KOPT-K1 (cell line): Measurements from ENCODE around the gene KRT4.

Source experiments
- H3K27ac ChIP-seq: fragments of 200-600 bp; sonication (generic); 2 replicates; pipeline ENCODE4 v1.5.1; 2016; ENCODE audit warnings: antibody characterized with exemption, mild to moderate bottlenecking, low read depth, low read length; ENCODE audit not compliant: poor library complexity, severe bottlenecking
- H3K36me3 ChIP-seq: fragments of 200-600 bp; sonication (generic); 2 replicates; pipeline ENCODE4 v1.5.1; 2017; ENCODE audit warnings: antibody characterized with exemption, mild to moderate bottlenecking, low read length, moderate library complexity; ENCODE audit not compliant: insufficient read depth
- H3K9me3 ChIP-seq: fragments of 200-600 bp; sonication (generic); 2 replicates; pipeline ENCODE4 v1.5.1; 2017; ENCODE audit warnings: antibody characterized with exemption, low read length, mild to moderate bottlenecking; ENCODE audit not compliant: insufficient read depth, poor library complexity, severe bottlenecking

The KRT4 gene

DNA sequence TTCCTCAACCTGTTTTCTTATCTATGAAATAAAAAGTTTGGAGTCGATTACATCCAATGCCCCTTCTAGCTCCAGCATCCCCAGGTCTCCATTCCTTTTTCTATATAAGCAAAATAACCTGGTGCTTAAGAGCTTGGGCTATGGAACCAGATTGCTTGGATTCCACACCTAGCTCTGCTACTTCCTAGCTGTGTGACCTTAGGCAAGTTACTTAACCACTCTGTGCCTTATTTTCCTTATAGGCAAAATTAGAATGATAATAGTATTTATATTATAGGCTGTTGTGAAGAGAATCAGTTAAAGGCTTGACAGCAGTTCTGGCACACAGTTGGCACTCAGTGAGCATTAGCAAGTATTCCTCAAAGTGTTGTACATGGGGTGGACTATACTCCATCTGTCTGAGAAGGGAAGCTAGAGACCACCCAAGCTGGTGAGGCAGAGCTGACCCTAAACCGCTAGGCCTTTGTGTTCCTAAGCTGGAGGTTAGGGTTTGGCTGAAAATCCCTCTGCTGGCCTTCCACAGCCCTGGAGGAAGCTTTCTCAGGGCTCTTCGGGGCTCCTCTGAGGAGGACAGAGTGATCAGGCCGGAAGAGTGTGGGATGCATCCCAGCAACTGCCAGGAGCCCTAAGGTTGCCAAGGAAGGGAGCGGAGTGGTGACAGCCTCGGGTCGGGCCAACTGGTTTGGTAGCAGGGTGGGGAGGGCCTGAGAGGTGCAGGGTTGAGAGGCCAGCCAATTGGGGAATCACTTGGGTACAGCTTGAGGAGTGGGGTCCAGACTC lies 6.0 kb upstream of the KRT4 start:
- Histone ChIP-seq H3K36me3 (no peaks in the 10 kb centered on the region), H3K9me3 (no peaks in the 10 kb centered on the region), H3K27ac (no peak overlapping the region)

DNA sequence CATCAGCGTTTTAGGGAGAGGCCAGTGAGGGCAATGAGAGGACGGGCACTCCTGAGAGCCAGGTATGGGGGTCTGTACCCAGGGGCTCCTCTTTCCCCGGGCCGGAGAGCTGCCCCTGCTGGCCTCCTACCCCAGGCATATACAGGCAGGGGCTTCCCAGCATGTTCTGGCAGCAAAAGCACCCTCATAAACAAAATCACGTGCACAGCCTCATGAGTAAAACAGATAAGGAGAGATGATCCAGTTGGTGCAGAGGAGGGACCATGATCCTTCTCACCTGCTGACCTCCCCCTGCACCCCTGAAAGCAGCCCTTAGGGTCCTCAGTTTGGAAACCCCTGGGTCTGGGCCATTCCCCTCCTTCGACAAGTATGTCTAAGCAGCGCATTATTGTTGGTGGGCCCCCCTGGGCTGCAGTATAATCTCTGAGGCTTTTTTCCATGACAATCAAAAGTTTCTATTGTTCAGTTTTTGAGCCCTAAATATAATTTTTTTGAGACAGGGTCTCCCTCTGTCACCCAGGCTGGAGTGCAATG lies 5.0 kb upstream of the KRT4 start:
- no peaks in the 10 kb centered on the region for H3K9me3 ChIP-seq
- H3K27ac ChIP-seq = no peak overlapping the region
- no peaks in the 10 kb centered on the region for H3K36me3 ChIP-seq

DNA sequence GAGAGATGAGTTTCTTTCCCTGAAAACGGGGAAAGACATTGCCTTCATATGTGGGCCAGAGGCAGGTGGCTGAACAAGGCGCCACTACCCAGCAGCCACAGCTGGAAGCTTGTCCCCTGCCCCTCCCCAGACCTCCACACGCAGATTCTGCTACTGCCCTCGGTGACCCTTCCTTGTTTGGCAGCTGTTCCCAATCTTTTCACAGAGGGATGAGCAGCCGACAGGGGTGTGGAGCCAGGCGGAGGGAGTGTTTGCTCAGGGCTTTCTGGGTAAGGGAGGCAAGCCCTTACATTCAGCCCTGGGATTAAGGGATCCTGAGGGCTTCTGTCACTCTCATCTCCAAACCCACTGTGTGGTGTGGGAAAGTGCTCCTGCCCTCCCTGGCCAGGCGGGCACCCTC lies 4.5 kb upstream of the KRT4 start:
- no peak overlapping the region for H3K27ac ChIP-seq
- H3K9me3 ChIP-seq = no peaks in the 10 kb centered on the region
- H3K36me3 ChIP-seq = no peaks in the 10 kb centered on the region

DNA sequence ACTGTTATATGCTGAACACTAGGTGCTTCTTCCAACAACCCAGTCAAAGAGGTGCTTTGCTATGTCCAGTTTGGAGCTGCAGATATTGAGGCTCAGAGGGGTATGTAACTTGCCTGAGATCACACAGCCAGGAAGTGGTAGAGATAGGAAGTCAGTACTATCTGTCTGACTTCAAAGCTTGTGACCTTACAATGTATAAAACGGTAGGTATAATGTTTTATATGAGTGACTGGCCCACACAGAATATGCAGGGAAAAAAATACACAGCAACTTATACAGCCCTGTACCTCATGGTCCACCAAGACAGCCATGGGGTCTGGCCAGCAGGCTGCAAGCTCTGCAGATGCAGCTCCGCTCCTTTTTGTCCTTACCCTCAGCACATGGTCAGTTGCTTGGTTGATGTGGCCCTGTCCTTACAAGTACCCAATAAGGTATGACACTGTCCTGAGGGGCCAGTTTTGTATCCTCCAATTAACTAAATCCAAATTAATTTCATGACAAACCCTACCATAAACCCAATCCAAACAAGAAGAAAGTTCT lies 3.9 kb upstream of the KRT4 start:
- no peaks in the 10 kb centered on the region for H3K9me3 ChIP-seq
- H3K27ac ChIP-seq = no peak overlapping the region

DNA sequence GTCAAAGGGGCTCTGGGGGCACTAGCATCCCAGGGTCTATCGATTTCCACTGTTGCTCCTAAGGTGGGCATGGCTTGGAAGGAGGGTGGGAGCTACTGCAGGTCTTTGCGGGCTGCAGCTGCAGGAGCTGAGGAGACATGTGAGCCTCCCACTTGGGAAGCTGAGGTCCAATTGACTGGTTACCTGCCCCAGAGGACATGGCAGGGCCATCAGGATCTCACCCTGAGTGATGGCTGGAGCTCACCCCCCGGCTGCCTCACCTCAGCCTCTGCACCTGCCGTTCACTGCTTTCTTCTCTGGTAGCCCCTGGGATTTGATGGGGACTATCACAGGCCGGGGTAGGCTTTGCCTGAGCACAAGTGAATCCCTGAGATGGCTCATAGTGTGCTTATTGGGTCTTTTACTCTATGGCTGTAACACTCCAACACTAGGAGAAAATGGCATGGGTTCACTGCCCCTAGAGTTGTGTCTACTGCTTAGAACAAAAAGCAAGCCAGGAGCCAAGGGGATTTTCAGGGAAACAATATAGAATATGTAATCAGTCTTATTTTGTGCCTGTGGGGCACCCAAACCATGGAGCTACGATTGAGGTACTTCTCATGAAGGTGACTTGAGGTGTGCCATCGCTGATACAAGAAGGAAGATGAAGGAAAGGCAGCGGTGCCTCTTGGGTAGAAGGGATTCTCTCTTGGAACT lies 3.2 kb upstream of the KRT4 start:
- no peaks in the 10 kb centered on the region for H3K9me3 ChIP-seq
- no peaks in the 10 kb centered on the region for H3K36me3 ChIP-seq
- H3K27ac ChIP-seq = no peak overlapping the region

More for the DNA sequence above, 3.9 kb upstream of the KRT4 start:
- H3K36me3 ChIP-seq = no peaks in the 10 kb centered on the region

DNA sequence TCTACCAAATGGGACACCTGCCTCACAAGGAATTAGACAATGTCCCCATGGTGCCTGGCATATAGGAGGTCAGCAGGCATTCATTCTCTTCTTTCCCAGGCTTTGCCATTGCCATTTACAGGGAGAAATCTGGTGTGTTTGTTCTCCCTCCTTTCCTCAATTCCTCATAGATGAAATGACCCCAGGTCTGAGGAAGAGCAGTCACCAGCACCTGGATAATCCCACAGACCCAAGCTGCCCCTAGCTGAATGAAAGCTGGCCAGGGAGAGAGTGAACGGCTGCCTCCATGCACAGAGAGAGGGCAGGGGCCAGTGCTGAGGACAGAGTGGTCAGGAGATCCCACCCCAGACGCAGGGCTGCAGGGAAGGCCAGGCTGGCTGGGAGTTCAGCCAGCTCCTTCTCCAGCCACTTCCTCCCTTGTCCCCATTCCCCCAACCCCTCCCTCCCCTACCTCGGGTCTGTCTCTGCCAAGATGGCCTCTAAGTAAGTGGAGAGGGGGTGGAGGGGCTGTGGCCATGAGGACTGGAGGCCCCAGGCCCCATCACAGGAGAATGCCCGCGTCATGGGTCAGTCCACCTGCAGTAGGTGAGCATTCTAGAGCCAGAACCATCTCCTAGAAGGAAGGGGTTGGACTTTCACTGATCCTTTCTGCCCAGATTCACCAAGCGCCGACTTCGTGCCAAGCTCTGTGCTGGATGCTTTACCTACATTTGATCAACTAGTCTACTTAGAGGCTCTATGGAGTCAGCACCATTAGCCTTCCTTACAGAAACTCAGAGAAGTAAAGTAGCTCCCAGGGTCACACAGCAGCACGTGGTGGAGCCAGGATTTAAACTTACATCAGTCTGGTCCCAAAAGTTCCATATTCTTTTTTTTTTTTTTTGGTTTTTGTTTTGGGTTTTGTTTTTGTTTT lies 2.0 kb upstream of the KRT4 start:
- Histone ChIP-seq H3K36me3 (no peaks in the 10 kb centered on the region), H3K9me3 (no peaks in the 10 kb centered on the region)

DNA sequence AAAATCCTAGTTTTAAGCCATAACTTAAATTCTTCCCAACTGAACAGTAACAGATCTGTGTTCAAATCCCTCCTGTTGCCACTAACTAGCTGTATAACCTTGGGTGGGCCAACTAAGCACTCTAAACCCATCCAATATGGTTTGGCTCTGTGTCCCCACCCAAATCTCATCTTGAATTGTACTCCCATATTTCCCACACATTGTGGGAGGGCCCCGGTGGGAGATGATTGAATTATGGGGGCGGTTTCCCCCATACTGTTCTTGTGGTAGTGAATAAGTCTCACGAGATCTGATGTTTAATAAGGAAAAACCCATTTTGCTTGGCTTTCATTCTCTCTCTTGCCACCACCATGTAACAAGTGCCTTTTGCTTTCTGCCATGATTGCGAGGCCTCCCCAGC lies 1.2 kb upstream of the KRT4 start:
- no peak overlapping the region for H3K27ac ChIP-seq
- no peaks in the 10 kb centered on the region for H3K9me3 ChIP-seq
- no peaks in the 10 kb centered on the region for H3K36me3 ChIP-seq

More for the DNA sequence above, 2.0 kb upstream of the KRT4 start:
- H3K27ac ChIP-seq = no peak overlapping the region

DNA sequence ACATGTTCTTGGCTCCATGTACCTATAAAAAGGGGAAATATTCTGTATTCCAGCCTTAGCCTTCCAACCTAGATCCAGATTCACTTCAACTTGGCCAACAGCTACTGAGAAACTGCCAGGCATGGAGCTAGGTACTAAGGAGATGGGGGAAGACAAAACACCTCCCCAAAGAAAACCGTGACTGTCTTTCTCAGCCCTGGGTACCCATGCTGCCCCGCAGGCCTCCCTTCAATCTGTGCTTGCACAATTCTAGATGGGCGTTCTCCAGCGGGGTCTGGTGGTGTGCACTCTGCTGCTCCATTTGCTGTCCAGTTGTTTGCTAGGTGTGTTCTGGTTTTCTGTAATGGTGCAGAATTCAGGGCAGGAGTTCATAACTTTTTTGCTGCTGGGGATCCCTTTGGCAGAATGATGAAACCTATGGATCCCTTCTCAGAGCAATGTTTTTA lies 817 bp upstream of the KRT4 start:
- Histone ChIP-seq H3K27ac (no peak overlapping the region), H3K36me3 (no peaks in the 10 kb centered on the region), H3K9me3 (no peaks in the 10 kb centered on the region)

DNA sequence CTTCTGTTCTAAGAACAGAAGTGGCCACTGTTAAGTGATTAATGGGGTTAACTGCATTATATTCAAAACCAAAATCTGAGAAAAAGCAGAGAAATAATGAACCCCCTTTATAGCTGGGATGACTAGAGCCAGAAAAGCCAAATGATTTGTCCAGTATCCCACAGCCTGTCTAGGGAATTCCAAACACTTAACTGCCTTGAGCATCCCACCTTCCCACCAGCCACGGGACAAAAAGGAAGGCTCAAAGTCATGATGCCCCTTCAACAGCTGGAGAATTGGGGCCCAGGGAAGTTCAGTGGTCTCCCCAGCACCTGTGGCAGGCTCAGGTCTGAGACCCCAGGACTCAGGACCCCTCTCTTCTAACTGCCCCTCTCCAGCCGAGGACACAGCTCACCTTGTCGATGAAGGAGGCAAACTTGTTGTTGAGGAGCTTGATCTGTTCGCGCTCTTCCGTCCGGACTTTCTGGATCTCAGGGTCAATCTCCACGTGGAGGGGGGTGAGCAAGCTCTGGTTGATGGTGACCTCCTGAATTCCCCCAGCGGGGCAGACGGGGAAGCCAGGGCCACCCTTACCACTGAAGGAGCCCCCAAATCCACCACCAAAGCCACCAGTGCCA lies 605 bp downstream of the KRT4 start:
- Histone ChIP-seq H3K36me3 (no peaks in the 10 kb centered on the region), H3K9me3 (no peaks in the 10 kb centered on the region), H3K27ac (no peak overlapping the region)

DNA sequence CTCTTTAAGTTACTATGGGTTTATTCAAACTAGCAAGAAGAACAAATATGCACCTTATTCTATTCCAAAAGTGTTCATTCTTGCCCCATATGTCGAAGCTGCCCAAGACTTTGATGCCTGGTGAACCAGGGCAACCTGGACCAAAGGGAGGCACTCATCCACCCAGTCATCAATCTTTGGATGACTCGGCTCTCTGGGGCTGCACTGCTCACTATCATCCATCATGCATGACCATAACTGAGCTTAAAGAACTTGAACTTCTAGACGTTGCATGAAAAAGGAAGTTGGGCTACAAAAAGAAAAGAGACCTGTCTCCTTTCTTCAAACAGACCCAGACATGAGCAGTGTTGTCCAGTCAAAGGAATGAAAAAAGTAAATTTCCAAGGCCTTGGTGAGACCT lies 1.2 kb downstream of the KRT4 start:
- Histone ChIP-seq H3K9me3 (no peaks in the 10 kb centered on the region), H3K36me3 (no peaks in the 10 kb centered on the region), H3K27ac (no peak overlapping the region)

DNA sequence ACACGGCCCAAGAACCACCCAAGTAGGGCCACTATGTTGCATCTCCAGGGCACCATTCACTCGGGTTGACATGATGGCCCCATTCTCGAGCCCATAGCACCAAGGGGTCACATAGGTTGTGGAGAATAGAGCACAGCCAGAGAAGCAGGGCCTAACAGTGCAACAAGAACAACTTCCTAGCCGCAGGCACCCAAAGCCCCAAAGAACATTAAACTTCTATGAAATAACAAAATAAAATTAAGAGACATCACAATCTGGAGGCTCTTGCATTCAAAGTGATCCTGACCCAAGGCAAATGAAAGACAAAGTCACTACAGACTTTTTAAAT lies 1.9 kb downstream of the KRT4 start:
- H3K27ac ChIP-seq = no peak overlapping the region
- H3K36me3 ChIP-seq = no peaks in the 10 kb centered on the region
- H3K9me3 ChIP-seq = no peaks in the 10 kb centered on the region

DNA sequence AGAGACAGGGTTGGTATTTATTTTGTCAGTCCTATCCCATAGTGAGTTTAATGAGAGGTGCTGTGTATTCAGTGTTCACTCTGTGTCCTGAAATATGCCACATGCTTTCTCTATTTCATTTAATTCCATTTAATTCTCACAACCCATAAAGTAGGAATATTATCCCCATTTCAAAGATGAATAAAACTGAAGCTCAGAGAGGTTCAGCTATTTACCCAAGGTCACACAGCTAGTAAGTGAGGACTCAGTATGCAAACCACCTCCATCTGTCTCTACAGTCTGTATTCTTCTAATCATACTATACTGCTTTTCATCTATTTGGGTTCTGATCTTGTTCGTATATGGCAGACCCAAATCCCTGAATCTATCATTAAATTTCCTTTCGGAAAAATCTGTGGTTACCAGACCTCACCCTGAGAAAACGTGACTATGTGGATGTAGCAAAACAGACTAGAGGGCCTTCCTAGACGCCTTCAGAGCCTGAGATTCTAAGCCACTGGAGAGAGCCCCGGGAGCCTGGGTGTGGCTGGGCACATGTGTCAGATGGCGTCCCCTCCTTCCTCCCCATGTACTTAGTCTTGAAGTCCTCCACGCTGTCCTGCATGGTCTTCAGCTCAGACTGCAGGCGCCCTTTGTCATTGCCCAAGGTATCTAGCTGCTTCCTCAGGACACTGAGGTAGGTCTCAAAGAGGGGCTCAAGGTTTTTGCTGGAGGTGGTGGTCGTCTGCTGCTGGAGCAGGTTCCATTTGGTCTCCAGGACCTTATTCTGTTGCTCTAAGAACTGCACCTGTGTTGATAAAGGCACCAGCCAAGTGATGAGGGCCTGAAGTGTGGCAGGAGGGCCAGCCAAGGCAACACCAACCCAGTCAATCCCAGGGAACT lies 2.5 kb downstream of the KRT4 start:
- H3K27ac ChIP-seq = no peak overlapping the region
- H3K36me3 ChIP-seq = no peaks in the 10 kb centered on the region
- H3K9me3 ChIP-seq = no peaks in the 10 kb centered on the region

DNA sequence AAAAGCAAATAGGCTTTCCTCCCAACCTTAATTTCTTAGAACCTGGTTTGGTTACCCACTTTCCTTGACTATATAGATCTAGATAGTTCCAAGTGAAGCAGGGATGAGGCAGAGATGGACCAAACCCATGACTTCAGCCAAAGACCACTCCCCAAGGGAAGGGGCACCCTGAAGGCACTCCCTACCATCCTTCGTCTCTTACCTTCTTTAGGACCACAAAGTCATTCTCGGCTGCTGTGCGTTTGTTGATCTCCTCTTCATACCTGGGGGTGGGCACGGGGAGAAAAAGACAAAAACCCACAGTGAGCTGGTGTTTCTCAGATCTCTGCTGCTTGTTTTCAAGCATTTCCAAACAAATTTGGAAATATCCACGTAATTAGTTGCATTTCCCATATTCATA lies 3.4 kb downstream of the KRT4 start:
- H3K9me3 ChIP-seq = no peaks in the 10 kb centered on the region
- H3K27ac ChIP-seq = no peak overlapping the region
- H3K36me3 ChIP-seq = no peaks in the 10 kb centered on the region

DNA sequence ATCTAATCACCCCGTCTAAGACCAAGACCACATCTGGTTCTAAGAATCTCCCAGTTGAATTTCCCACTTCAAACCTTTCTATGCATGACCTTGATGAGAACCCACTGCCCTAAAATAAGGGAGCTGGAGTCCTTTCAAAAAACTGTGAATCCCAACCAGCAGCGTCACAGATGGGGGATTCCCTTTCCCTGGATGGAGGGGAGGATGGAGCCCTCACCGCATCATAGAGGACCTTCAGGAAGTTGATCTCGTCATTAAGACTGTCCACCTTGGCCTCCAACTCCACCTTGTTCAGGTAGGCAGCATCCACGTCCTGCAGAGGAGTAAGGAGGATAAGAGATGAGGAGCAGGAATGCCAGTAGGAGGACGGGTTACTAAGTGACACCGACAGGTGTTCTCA lies 4.8 kb downstream of the KRT4 start:
- Histone ChIP-seq H3K9me3 (no peaks in the 10 kb centered on the region), H3K36me3 (no peaks in the 10 kb centered on the region), H3K27ac (no peak overlapping the region)
